GM19452 (cell line): ENCODE data around the gene MIDN.
"Not testable (repeated sequence)": the region's sequence is repeated elsewhere in the genome, so short reads cannot be mapped to it uniquely, and the experiment has no call there.

Experiments
- ATAC-seq: cut with Tn5 transposase; IDR thresholded peaks from one replicate; pipeline ENCODE4 v1.9.1; 2021; ENCODE audit not compliant: unreplicated experiment

MIDN gene

GRCh38 chr19:1245494-1246264, 2.7 kb upstream of the MIDN start:
- ATAC-seq: no peak

- not testable (repeated sequence) for ATAC-seq
These were observed 1.9 kb upstream of the MIDN start for GRCh38 chr19:1246265-1247087.

- no peak for ATAC-seq
These were observed 640 bp upstream of the MIDN start for GRCh38 chr19:1247748-1248138.

GRCh38 chr19:1248786-1249297, 459 bp downstream of the MIDN start:
- peak; percentile 24 for ATAC-seq

- peak; percentile 42 for ATAC-seq
These were observed 1.1 kb downstream of the MIDN start for GRCh38 chr19:1249298-1249989.

GRCh38 chr19:1249990-1250436, 1.6 kb downstream of the MIDN start:
- ATAC-seq: no peak

GRCh38 chr19:1250437-1251260, 2.3 kb downstream of the MIDN start:
- no peak for ATAC-seq

GRCh38 chr19:1251330-1252220, 3.2 kb downstream of the MIDN start:
- no peak for ATAC-seq

- ATAC-seq: no peak
These were observed 3.9 kb downstream of the MIDN start for GRCh38 chr19:1252221-1252820.

- ATAC-seq: no peak
These were observed 4.6 kb downstream of the MIDN start for GRCh38 chr19:1252821-1253513.

GRCh38 chr19:1253514-1254080, 5.2 kb downstream of the MIDN start:
- ATAC-seq: no peak

GRCh38 chr19:1254081-1254527, 5.7 kb downstream of the MIDN start:
- no peak for ATAC-seq

- no peak for ATAC-seq
These were observed 6.3 kb downstream of the MIDN start for GRCh38 chr19:1254530-1255185.

GRCh38 chr19:1255186-1256161, 7.1 kb downstream of the MIDN start:
- no peak for ATAC-seq

GRCh38 chr19:1256646-1257474, 8.5 kb downstream of the MIDN start:
- ATAC-seq: no peak
